ENCODE measurements around the gene NOTCH1. TPM values are rescaled to one million over a fixed set of nuclear protein-coding genes. Genes with fewer than 3 reads are reported as not detected.

Gene NOTCH1
- total and polyA plus RNA-seq, 8 donors = 9.3 to 39.8 (median 22.5) TPM

- Histone ChIP-seq H3K27ac (no peak overlapping the region), H3K36me3 (peaks cover 12 to 99% (median 71%) of the 10 kb centered on the region in 3 donors), H3K9me3 (no peaks in the 10 kb centered on the region), H3K4me1 (no peaks in the 10 kb centered on the region), H3K27me3 (no peaks in the 10 kb centered on the region), H3K4me3 (no peak overlapping the region)
- ATAC-seq (no peak), DNase-seq (no peak), FAIRE-seq (no peak)
- intact Hi-C loops (cut with DNase I) = no loop called here
- TF ChIP-seq, protein P1, sequence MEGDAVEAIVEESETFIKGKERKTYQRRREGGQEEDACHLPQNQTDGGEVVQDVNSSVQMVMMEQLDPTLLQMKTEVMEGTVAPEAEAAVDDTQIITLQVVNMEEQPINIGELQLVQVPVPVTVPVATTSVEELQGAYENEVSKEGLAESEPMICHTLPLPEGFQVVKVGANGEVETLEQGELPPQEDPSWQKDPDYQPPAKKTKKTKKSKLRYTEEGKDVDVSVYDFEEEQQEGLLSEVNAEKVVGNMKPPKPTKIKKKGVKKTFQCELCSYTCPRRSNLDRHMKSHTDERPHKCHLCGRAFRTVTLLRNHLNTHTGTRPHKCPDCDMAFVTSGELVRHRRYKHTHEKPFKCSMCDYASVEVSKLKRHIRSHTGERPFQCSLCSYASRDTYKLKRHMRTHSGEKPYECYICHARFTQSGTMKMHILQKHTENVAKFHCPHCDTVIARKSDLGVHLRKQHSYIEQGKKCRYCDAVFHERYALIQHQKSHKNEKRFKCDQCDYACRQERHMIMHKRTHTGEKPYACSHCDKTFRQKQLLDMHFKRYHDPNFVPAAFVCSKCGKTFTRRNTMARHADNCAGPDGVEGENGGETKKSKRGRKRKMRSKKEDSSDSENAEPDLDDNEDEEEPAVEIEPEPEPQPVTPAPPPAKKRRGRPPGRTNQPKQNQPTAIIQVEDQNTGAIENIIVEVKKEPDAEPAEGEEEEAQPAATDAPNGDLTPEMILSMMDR (IDR thresholded peaks at IDR 0.05) = no peak
- WGBS, 2 donors = 92 to 95% methylated on average over 26 to 28 of the region's 28 CpGs
Observed at GRCh38 chr9:136507221-136507991, 38.4 kb downstream of the NOTCH1 start.

GRCh38 chr9:136506425-136506824 is 39.4 kb downstream of the NOTCH1 start:
- H3K27ac ChIP-seq = no peak overlapping the region
- DNase-seq (no peak), FAIRE-seq (no peak), ATAC-seq (no peak)
- H3K36me3 ChIP-seq = peaks cover 15 to 99% (median 70%) of the 10 kb centered on the region in 3 donors
- H3K27me3 ChIP-seq = no peaks in the 10 kb centered on the region
- H3K4me3 ChIP-seq = no peak overlapping the region
- no peaks in the 10 kb centered on the region for H3K4me1 ChIP-seq
- TF ChIP-seq, protein P1 (IDR thresholded peaks at IDR 0.05) = no peak
- intact Hi-C loops (cut with DNase I) = no loop called here
- WGBS, 2 donors = 94 to 95% methylated on average over 30 of the region's 30 CpGs
- H3K9me3 ChIP-seq = no peaks in the 10 kb centered on the region

DNA sequence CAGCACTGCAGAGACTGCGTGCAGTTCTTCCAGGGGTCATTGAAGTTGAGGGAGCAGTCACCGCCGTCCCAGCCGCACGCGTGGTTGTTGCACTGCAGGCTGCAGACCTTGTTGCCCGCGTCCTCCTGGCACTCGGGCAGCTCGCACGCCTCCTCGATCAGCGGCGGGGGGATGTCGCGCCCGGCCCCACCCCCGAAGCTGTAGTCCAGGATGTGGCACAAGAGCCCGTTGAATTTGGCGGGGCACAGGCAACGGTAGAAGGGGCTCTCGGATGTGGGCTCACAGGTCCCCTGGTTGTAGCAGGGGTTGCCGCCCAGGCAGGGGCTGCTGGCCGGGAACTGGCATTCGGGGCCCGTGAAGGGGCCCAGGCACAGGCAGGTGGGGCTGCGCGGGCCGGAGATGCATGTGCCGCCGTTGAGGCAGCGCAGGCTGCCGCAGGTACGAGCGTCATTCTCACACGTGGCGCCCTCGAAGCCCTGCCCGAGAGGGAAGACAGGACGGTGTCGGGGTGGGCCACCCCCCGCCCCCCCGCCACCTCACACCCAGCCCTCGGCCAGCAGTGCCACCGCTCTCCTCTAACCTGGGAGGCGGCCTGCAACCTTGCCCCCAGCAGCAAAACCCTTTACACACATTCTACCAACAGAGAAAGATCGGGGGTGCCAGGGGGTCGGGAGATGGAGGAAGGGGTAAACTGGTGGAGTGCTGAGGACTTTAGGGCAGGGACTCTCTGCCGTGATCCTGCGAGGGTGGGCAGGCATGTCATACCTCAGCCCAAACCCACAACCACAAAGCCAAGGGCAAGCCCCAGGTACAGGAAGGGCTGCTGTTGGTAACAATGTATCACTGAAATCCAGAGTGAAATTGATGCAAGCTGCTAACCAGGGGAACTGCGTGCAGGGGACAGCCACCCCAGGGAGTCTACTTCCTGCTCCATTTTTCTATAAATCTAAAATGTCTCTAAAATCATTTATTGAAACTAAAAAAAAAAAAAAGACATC is 40.1 kb downstream of the NOTCH1 start:
- 94 to 95% methylated on average over 49 to 51 of the region's 51 CpGs for WGBS, 2 donors
- Histone ChIP-seq H3K9me3 (no peaks in the 10 kb centered on the region), H3K4me1 (peaks cover 2 to 4% (median 3%) of the 10 kb centered on the region in 3 donors), H3K36me3 (peaks cover 15 to 97% (median 70%) of the 10 kb centered on the region in 3 donors), H3K4me3 (no peak overlapping the region), H3K27me3 (no peaks in the 10 kb centered on the region), H3K27ac (no peak overlapping the region)
- FAIRE-seq (no peak), DNase-seq (no peak), ATAC-seq (no peak)
- intact Hi-C loops (cut with DNase I) = no loop called here
- TF ChIP-seq, protein P1 (IDR thresholded peaks at IDR 0.05) = no peak

DNA sequence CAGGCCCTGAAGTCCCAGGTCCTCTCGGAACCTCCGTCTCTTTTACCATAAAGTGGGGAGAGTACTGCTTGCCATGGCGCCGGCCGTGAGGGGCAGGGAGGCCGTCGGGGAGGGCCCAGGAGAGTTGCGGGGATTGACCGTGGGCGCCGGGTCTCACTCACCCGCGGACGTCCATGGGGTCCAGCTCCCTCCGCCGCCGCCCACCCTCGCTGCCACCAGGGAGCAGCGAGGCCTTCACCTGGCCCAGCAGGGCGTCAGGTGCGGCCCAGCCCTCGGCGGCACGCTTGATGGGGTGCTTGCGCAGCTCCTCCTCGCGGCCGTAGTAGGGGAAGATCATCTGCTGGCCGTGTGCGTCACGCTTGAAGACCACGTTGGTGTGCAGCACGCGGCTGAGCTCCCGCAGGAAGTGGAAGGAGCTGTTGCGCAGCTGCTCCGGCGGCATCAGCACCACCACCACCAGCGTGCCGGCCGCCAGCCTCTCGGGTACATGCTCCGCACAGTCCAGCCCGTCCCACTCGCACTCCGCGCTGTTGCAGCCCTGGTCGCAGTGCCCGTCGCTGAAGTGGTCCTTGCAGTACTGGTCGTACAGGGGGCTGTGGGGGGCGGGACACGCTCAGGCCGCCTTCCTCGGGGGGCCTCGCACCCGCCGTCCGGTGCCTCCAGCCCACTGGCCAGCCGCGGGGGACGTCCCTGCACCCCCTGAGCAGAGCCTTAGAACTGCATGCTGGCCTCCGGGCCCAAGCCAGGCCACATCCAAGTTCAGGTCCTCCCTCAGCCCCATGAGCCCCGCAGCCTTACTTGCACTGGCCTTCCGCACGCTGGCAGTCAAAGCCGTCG is 41.1 kb downstream of the NOTCH1 start:
- peaks cover 15 to 97% (median 63%) of the 10 kb centered on the region in 3 donors for H3K36me3 ChIP-seq
- no peak for DNase-seq
- intact Hi-C loops (cut with DNase I) = no loop called here

More for the DNA sequence above, 41.1 kb downstream of the NOTCH1 start:
- TF ChIP-seq, protein P1 (IDR thresholded peaks at IDR 0.05) = no peak
- ATAC-seq (no peak), FAIRE-seq (no peak)
- WGBS, 2 donors = 94 to 95% methylated on average over 67 to 68 of the region's 68 CpGs
- H3K9me3 ChIP-seq = no peaks in the 10 kb centered on the region
- H3K27ac ChIP-seq = no peak overlapping the region
- no peaks in the 10 kb centered on the region for H3K27me3 ChIP-seq
- H3K4me3 ChIP-seq = no peak overlapping the region
- peaks cover 10 to 14% (median 12%) of the 10 kb centered on the region in 3 donors for H3K4me1 ChIP-seq
